Stimulated activated CD4-positive, alpha-beta T cell treated with anti-CD3 and anti-CD28 coated beads, TNF-alpha, amount 100 ng/mL, for 24 hours (primary cell): ENCODE results near the gene LAMTOR4.
"Not testable (repeated sequence)": the region's sequence is repeated elsewhere in the genome, so short reads cannot be mapped to it uniquely, and the experiment has no call there.

Experiments used
- DNase-seq, 3 experiments: peaks; one replicate each; pipeline ENCODE4 v3.0.0-alpha.2; 2020; ENCODE audit warnings: low read depth in 3 of 3

LAMTOR4 gene

DNA sequence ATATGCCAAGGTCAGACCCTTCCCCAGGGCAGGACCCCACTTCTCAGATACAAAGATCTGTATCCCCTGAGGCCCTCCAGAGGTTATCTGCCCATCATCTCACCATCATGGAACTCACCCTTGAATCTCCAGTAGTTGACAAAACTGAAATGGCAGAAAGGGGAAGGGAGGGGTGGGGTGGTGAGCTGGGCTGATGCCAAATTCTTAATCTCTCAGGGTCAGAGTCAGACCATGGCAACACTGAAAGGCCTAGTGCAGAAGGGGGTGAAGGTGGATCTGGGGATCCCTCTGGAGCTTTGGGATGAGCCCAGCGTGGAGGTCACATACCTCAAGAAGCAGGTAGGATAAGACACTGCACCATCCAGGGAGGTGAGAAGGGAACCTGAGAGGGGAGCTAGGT is 26.1 kb upstream of the LAMTOR4 start:
- DNase-seq, result no peak

DNA sequence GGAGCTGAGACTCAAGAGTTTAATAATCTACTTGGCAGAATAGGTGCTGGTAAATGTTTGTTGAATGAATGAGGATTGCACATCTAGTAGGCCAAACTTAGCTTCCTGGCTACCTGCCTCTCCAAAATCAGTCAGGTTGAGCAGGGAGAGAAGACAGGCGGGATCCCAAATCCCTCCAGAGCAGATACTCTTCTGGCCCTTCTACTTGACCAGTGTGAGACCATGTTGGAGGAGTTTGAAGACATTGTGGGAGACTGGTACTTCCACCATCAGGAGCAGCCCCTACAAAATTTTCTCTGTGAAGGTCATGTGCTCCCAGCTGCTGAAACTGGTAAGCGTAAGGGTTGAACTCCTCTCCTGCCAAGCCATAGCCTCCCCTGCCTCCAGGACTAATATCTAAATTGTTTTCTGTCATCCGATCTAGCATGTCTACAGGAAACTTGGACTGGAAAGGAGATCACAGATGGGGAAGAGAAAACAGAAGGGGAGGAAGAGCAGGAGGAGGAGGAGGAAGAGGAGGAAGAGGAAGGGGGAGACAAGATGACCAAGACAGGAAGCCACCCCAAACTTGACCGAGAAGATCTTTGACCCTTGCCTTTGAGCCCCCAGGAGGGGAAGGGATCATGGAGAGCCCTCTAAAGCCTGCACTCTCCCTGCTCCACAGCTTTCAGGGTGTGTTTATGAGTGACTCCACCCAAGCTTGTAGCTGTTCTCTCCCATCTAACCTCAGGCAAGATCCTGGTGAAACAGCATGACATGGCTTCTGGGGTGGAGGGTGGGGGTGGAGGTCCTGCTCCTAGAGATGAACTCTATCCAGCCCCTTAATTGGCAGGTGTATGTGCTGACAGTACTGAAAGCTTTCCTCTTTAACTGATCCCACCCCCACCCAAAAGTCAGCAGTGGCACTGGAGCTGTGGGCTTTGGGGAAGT is 24.2 kb upstream of the LAMTOR4 start:
- DNase-seq, result no peak

DNA sequence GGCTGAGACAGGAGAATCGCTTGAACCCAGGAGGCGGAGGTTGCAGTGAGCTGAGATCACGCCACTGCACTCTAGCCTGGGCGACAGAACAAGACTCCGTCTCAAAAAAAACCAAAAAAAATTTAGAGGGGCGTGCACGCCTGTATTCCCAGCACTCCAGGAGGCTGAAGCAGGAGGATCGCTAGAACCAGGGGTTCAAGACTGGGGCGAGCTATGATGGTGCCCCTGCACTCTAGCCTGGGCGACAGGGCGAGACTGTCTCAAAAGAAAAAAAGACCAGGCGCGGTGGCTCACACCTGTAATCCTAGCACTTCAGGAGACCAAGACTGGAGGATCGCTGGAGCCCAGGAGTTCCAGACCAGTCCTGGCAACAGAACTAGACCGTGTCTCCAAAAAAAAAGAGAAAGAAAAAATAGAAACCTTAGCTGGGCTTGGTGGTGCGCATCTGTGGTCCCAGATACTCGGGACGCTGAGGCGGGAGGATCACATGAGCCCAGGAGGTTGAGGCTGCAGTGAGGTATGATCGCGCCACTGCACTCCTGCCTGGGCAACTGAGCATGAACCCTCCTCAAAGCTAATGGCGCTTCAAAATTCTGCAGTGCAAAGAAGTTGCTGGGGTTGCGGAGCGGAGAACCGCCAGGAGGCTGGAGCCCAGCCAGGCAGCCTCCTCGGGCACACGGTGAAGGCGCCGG is 22.3 kb upstream of the LAMTOR4 start:
- DNase-seq, result no peak

DNA sequence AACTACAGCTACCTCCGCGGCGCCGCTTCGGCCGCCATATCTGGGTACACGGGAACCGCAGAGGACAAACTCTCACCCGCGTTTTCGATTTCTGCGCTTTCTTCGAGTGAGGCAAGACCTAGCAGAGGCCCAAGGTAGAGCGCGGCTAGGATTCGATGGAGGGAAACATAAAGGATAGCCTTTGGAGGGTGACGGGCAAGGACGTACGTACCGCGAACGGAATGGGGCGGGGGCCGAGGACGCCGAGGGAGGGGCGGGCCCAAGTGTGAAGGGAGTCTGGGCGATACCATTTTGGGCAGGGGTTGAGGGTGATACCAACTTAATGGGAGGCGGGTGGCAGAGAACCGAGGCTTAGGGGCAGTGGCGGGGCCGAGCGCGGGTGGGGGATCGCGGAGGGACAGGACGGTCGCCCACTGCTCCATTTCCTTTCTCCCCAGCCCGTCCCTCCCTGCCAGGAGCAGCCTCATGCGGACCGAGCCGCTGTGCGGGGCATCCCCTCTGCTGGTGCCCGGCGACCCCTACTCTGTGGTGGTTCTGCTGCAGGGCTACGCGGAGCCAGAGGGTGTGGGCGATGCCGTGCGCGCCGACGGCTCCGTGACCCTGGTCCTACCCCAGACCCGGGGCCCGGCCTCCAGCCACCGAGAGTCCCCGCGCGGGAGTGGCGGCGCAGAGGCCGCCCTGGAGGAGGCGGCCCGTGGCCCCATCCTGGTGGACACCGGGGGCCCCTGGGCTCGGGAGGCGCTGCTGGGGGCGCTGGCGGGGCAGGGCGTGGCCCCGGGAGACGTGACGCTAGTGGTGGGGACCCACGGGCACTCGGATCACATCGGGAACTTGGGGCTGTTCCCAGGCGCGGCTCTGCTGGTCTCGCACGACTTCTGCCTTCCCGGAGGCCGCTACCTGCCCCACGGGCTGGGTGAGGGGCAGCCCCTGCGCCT is 21.5 kb upstream of the LAMTOR4 start, which contains the start of gene MBLAC1:
MBLAC1 (plus strand) TSS at position 37 of the 935 bp plus-strand sequence; CDS start at position 466, 429 bp downstream.
- peak; percentile 84 to 90 (median 85) for DNase-seq

DNA sequence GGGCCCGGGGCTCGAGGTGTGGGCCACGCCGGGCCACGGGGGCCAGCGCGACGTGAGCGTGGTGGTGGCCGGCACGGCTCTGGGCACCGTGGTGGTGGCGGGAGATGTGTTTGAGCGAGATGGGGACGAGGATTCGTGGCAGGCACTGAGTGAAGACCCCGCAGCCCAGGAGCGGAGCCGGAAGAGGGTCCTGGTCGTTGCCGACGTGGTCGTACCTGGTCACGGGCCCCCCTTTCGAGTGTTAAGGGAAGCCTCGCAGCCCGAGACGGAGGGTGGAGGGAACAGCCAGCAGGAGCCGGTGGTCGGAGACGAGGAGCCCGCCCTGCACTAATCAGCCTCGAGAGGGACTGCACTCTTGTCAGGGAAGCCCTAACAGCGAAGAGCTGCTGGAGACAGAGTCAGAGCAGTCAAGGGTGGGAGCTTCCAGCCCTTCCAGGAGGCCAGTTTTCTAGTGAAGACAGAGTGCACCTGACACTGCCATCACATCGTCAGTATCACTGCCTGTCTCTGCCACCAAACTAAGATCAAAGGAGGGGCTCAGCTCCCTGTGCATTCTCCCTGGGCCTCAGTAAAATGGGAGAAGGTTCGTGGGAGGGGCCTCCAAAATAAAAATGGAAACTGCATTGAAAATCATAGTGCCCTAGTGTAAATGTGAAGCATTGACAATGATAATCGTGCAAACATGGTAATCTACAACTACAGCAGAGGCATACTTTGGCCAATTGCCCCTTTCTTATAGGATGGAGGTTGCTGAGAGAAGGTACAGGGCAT is 20.7 kb upstream of the LAMTOR4 start:
- DNase-seq, result no peak

DNA sequence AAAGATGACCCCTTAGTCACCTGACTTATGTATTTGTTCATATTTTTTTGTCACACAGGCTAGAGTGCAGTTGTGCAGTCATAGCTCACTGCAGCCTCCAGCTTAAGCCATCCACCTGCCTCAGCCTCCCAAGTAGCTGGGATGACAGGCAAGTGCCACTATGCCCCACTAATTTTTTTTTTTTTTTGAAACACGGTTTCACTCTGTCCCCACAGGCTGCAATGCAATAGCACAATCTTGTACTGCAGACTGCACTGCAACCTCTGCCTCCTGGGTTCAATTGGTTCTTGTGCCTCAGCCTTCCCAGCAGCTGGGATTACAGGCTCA is 20.1 kb upstream of the LAMTOR4 start:
- DNase-seq, result no peak

DNA sequence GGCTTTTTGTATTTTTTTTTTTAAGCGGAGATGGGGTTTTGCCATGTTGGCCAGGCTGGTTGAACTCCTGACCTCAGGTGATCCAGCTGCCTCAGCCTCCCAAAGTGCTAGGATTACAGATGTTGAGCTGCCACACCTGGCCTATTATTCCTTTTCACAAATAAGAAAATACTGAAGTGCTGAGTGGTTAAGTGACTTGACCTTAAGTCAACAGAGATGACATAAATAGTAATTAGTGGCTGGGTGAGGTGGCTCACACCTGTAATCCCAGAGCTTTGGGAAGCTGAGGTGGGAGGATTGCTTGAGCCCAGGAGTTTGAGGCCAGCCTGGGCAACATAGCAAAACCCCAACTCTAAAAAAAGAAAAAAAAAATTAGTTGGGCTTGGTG is 18.5 kb upstream of the LAMTOR4 start:
- DNase-seq, result not testable (repeated sequence)

DNA sequence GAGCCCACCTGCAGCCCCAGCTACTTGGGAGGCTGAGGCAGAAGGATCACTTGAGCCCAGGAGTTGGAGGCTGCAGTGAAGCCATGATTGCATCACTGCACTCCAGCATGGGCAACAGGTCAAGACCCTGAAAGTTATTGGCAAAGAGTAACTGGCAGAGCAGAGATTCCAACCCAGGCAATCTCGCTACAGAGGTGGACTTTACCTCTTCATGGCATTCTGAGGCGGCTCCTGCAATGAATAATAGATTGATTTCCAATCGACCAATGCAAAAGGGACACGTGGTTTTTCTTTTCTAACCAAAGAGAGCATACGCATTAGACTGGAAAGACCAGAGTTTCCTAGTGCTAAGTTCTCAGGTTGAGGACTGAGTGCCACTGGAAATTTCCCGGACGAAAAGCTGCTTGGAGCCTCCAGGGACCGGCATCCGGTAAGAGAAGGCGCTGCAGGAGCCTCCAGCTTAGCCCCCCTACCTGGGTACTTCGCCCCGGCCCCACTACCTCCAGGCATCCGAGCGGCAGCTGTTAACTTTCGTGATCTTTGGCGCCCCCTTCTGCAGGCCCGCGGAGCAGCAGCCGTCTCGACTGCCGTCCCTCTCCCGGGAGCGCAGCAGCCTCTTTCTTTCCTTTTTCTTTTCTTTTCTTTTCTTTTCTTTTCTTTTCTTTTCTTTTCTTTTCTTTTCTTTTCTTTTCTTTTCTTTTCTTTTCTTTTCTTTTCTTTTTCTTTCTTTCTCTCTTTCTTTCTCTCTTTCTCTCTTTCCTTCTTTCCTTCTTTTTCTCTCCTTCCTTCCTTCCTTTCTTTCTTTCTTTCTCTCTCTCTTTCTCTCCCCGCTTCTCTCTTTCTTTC is 17.9 kb upstream of the LAMTOR4 start:
- DNase-seq, result peak; percentile 64 to 81 (median 73)

DNA sequence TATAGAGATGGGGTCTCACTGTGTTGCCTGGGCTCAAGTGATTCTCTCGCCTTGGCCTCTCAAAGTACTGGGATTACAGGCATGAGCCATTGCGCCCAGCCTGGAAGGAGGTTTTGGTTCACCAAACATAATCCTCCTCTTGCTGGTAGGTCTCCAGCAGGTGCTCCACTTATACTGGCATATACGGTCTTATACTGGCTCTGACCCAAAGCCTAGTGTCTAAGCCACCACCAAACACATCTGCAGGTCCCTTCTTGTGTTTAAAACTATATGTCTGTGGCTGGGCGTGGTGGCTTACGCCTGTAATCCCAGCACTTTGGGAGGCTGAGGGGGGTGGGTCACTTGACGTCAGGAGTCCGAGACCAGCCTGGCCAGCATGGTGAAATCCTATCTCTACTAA is 16.6 kb upstream of the LAMTOR4 start:
- DNase-seq, result no peak

DNA sequence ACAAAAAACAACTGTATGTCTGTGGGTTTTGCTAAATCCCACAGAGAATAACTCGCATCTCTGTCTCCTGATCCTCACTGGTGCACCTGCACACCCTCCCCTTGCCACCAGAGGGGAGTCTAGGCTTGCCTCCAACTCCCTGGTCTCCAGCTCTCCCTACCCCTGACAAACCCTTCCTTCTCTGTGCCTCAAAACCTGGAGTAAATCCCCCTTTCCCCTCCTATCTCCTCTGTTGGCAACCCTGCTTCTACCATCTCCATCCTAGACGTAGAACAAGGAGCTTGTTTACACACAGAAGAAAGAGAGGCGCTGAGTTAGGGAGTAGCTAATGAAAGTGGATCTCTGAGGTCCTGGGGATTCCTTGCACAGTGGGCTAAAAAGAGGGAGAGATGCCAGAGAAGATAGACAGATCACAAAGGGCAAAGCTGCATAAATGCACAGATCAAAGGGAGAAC is 16.0 kb upstream of the LAMTOR4 start:
- DNase-seq, result peak in 2 of 3 experiments; percentile 52 to 62

DNA sequence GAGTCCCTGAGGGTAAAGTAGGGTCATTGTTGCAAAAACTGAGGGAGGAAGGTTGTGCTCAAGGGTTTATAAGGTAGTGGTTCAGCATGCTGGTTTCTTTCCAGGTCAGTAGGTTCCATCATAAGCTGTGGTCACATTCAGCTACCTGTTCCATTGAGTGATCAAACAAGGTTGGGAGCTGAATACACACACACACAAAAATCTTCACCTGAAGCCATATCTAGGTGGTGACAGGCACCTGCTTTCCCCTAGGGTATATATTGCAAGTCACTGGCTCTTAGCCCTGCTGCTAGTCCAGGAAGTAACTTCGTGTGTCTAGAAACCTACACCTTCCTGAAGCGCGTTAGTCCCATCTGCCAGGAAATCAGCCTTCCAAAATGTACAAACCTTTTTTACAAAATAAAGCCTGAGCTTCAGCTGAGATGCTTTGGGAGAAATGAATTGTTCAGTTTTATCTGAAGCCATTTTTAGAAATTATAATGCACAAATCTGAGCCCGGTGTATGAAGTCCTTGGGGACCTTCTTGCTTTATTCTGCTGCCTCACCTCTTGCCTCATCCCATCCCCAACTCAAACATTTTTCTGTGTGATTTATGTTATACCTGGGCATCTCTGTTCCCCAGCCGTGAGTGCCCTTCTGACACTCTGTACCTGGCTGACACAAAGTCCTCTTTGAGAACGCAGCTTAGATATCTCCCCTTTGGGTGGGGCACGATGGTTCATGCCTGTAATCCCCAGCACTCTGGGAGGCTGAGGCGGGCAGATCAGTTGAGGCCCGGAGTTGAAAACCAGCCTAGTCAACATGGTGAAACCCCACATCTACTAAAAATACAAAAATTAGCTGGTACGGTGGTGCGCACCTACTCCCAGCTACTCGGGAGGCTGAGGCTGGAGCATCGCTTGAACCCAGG is 10.6 kb upstream of the LAMTOR4 start:
- no peak for DNase-seq

DNA sequence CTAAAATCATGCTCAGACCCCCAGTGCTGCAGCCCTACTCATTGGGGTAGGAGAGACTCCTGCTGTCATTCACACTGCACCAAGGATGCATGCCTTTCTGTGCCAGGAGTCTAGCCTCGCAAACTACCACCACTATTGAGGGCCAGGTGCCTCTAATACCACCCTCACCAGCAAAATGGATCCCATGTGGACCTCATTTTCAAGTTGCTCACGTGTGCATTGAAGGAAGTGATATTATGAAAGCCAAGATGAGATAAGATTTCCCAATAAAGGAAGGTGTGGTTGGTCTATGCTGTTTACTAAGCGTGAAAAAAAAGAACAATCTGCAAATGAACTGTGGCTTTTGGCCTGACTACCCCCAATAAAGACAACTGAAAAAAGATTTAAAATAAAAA is 7.2 kb upstream of the LAMTOR4 start:
- no peak for DNase-seq

DNA sequence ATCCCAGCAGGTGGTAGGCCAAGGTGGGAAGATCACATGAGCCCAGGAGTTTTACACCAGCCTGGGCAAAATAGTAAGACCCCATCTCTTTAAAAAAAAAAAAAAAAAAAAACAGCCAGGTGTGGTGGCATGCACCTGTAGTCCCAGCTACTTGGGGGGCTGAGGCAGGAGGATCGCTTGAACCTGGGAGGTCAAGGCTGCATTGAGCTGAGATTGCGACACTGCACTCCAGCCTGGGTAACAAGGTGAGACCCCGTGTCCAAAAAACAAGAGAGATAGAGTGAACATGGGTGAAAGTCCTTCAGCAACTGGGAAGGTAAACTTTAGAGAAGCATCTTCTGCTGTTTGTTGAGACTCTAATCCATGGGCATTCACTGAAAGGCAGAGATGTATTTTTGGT is 6.3 kb upstream of the LAMTOR4 start:
- DNase-seq, result no peak

DNA sequence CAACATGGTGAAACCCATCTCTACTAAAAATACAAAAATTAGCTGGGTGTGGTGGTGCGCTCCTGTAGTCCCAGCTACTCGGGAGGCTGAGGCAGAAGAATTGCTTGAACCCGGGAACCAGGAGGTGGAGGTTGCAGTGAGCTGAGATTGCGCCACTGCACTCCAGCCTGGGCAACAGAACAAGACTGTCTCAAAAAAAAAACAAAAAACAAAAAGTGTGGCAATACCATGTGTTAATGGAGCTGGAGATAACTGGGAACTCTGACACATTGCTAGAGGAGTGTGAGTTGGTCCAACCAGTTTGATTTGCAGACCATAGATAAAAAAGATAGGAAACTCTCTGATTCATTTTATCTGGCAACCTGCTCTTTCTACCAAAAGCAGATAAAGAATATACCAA is 2.4 kb upstream of the LAMTOR4 start:
- DNase-seq, result not testable (repeated sequence)

DNA sequence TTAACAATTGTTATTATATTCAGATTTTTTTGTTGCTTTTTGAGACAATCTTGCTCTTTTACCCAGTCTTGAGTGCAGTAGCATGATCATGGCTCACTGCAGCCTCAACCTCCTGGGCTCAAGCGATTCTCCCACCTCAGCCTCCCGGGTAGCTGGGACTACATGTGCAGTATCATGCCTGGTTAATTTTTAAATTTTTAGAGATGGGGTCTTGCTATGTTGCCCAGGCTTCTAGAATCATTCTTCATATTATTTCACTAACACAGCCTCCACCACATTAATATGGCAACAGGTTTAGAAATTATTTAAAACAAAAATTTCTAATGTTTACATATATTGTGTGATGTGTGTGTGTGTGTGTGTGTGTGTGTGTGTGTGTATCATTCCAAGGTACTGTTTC is 1.4 kb upstream of the LAMTOR4 start:
- no peak for DNase-seq

DNA sequence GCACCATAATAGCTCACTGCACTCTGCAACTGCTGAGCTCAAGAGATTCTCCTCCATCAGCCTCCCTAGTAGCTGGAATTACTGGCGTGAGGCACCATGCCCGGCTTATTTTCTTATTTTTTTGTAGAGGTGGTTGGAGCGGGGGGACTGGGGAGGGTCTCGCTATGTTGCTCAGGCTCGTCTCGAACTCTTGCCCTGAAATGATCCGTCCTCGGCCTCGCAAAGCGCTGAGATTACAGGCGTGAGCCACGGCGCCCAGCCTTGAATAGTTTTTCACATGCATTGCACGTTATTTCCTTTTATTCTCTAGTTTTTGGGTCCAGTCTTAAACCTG is 526 bp upstream of the LAMTOR4 start:
- no peak for DNase-seq

DNA sequence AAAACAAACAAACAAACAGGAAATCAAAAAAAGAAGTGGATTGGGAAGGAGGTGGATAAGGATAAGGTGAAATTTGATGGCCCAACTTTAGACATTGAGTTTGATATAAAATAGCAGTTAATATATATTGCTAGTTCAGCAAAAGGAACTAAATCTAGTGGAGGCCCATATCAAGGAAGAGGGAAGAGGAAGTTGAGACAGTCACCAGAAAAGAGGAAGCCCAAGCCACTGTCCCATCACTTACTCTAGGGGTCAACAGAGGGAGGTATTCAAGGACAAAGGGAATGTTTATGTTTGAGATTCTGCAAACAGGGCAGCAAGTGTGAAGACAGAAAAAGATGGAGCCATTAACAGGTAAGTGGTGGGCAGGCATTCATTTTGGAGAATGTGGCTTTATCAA is 3.7 kb downstream of the LAMTOR4 start:
- DNase-seq, result no peak

DNA sequence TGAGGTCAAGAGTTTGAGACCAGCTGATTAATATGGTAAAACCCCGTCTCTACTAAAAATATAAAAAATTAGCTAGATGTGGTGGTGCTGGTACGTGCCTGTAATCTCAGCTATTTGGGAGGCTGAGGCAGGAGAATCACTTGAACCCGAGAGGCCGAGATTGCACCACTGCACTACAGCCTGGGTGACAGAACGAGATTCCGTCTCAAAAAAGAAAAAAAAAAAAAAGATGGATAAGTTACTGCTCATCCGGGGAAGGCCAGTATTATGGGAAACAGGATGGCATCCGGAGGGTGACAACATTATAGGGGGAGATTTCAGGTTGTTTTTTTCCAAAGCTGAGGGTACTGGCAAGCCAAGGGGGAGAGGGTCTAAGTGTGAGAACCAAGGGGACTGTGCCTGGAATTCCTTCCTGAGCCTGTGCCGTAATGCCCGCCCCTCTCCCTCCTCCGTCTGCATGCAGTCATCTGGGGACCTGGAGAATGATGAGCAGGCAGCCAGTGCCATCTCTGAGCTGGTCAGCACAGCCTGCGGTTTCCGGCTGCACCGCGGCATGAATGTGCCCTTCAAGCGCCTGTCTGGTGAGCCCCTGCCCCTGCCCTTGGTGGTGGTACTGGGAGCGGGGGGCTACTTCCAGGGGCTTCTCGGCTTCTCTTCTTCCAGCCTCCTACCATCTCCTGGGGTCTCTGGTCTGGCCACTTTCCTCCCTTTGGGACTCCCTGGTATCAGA is 4.4 kb downstream of the LAMTOR4 start:
- DNase-seq, result no peak
